Liver (tissue), 9 donors: ENCODE results near the gene AMD1. TPM values are rescaled to one million over a fixed set of nuclear protein-coding genes. Genes with fewer than 3 reads are reported as not detected.

ENCODE experiments used
- DNase-seq: peaks from one replicate; pipeline ENCODE4 v3.0.0-alpha.2; 2017; ENCODE audit warnings: low spot score
- H3K27ac ChIP-seq, 2 donors: one replicate each; pipeline ENCODE4 v1.7.0; 2013; ENCODE audit warnings: inconsistent platforms in 2 of 2, low read length in 2 of 2, control low read depth in 1 of 2, low read depth in 1 of 2, mild to moderate bottlenecking in 1 of 2
- H3K27me3 ChIP-seq, 4 donors: one replicate each; pipeline versions ENCODE4 v1.6.1 to v1.7.0; 2013; ENCODE audit warnings: low read length in 3 of 4, inconsistent platforms in 1 of 4, mild to moderate bottlenecking in 1 of 4, moderate library complexity in 1 of 4; ENCODE audit not compliant: control insufficient read depth in 4 of 4, insufficient read depth in 4 of 4
- H3K36me3 ChIP-seq, 4 donors: one replicate each; pipeline versions ENCODE4 v1.6.1 to v1.7.0; 2013; ENCODE audit warnings: low read length in 3 of 4, mild to moderate bottlenecking in 3 of 4, low read depth in 1 of 4, moderate library complexity in 1 of 4; ENCODE audit not compliant: control insufficient read depth in 4 of 4, insufficient read depth in 3 of 4
- H3K4me1 ChIP-seq, 4 donors: one replicate each; pipeline versions ENCODE4 v1.6.1 to v1.7.0; 2013; ENCODE audit warnings: low read length in 3 of 4, mild to moderate bottlenecking in 3 of 4, moderate library complexity in 1 of 4; ENCODE audit not compliant: control insufficient read depth in 4 of 4, insufficient read depth in 4 of 4
- H3K4me3 ChIP-seq, 3 donors: one replicate each; pipeline versions ENCODE4 v1.6.1 to v1.7.0; 2013; ENCODE audit warnings: low read length in 3 of 3, control low read depth in 1 of 3, low read depth in 1 of 3, mild to moderate bottlenecking in 1 of 3
- H3K9ac ChIP-seq, 2 donors: one replicate each; pipeline ENCODE4 v1.7.0; 2013; ENCODE audit warnings: low read length in 2 of 2, mild to moderate bottlenecking in 2 of 2, moderate library complexity in 2 of 2, control low read depth in 1 of 2, low read depth in 1 of 2
- H3K9me3 ChIP-seq, 4 donors: one replicate each; pipeline versions ENCODE4 v1.6.1 to v1.7.0; 2013; ENCODE audit warnings: low read length in 3 of 4; ENCODE audit not compliant: control insufficient read depth in 4 of 4
- FOXA1 ChIP-seq: IDR thresholded peaks from 2 replicates; pipeline ENCODE4 v1.6.1; 2016; ENCODE audit warnings: antibody characterized with exemption
- FOXA2 ChIP-seq: IDR thresholded peaks from 2 replicates; pipeline ENCODE4 v1.6.1; 2016; ENCODE audit warnings: antibody characterized with exemption
- GABPA ChIP-seq, 2 donors: IDR thresholded peaks in 1 of 2; conservative IDR thresholded peaks in 1 of 2; 2 replicates each; pipeline ENCODE4 v1.6.1; 2016; ENCODE audit warnings: antibody characterized with exemption in 2 of 2, mild to moderate bottlenecking in 1 of 2, moderate library complexity in 1 of 2
- HNF4A ChIP-seq, 2 donors: conservative IDR thresholded peaks; 2 replicates each; pipeline ENCODE4 v1.6.1; 2016; ENCODE audit warnings: antibody characterized with exemption in 2 of 2, mild to moderate bottlenecking in 2 of 2
- HNF4G ChIP-seq: IDR thresholded peaks from 2 replicates; pipeline ENCODE4 v1.6.1; 2016; ENCODE audit warnings: antibody characterized with exemption
- JUND ChIP-seq, 2 donors: IDR thresholded peaks; 2 replicates each; pipeline ENCODE4 v1.6.1; 2016; ENCODE audit warnings: antibody characterized with exemption in 2 of 2
- NR2F2 ChIP-seq: IDR thresholded peaks from 2 replicates; pipeline ENCODE4 v1.6.1; 2016; ENCODE audit warnings: antibody characterized with exemption
- RXRA ChIP-seq, 2 donors: IDR thresholded peaks; 2 replicates each; pipeline ENCODE4 v1.6.1; 2017 to 2018; ENCODE audit warnings: antibody characterized with exemption in 2 of 2, mild to moderate bottlenecking in 1 of 2
- SP1 ChIP-seq: IDR thresholded peaks from 2 replicates; pipeline ENCODE4 v1.6.1; 2018; ENCODE audit warnings: antibody characterized with exemption, mild to moderate bottlenecking
- TAF1 ChIP-seq: conservative IDR thresholded peaks from 2 replicates; pipeline ENCODE4 v1.6.1; 2016; ENCODE audit warnings: antibody characterized with exemption, mild to moderate bottlenecking
- YY1 ChIP-seq: IDR thresholded peaks from 2 replicates; pipeline ENCODE4 v1.6.1; 2016; ENCODE audit warnings: antibody characterized with exemption, mild to moderate bottlenecking
- WGBS: extraction: QIAGEN DNeasy Blood & Tissue Kit; methylation state at CpG from one replicate; pipeline ENCODE4 v1.1.7; 2013; 5-methylcytosine and 5-hydroxymethylcytosine counted together
- polyA plus RNA-seq, 2 donors: library from polyadenylated mRNA; stranded (reverse) in 1 of 2; unstranded in 1 of 2; fragments of 200-250 nt in 1 of 2; fragments of >200 nt in 1 of 2; fragmentation: Nextera tagmentation in 1 of 2; extraction: Ambion mirVana in 1 of 2; gene quantifications; one replicate each; pipeline versions ENCODE4 v1.2.1 to v1.2.3, GENCODE V29; 2013 to 2015
- total RNA-seq, 2 donors: library from RNA; depleted of rRNA; stranded (reverse); fragments of >200 nt; gene quantifications; one replicate each; pipeline ENCODE4 v1.2.3, GENCODE V29; 2014
- TF ChIP-seq, protein P1 (sequence below): fragments of 150-350 bp; IDR thresholded peaks from 2 replicates; pipeline ENCODE4 v1.5.1; 2017; ENCODE audit warnings: improper control_type of control experiment, low read depth, low read length; ENCODE audit not compliant: missing input control
- TF ChIP-seq, protein P2 (sequence below): IDR thresholded peaks from 2 replicates; pipeline ENCODE4 v1.6.1; 2016; ENCODE audit warnings: antibody characterized with exemption
- TF ChIP-seq, protein P3 (sequence below): IDR thresholded peaks from 2 replicates; pipeline ENCODE4 v1.6.1; 2016; ENCODE audit warnings: antibody characterized with exemption
- TF ChIP-seq, protein P4 (sequence below): IDR thresholded peaks from 2 replicates; pipeline ENCODE4 v1.6.1; 2016; ENCODE audit warnings: antibody characterized with exemption
- TF ChIP-seq, protein P5 (sequence below): IDR thresholded peaks from 2 replicates; pipeline ENCODE4 v1.6.1; 2016; ENCODE audit warnings: antibody characterized with exemption, mild to moderate bottlenecking
- donor health status: healthy.
- donor health status: healthy.
- donor health status: healthy.
- donor health status: healthy.
- donor health status: healthy.

AMD1 gene
- total and polyA plus RNA-seq, 4 donors = 14.5 to 46.4 (median 32.7) TPM

DNA sequence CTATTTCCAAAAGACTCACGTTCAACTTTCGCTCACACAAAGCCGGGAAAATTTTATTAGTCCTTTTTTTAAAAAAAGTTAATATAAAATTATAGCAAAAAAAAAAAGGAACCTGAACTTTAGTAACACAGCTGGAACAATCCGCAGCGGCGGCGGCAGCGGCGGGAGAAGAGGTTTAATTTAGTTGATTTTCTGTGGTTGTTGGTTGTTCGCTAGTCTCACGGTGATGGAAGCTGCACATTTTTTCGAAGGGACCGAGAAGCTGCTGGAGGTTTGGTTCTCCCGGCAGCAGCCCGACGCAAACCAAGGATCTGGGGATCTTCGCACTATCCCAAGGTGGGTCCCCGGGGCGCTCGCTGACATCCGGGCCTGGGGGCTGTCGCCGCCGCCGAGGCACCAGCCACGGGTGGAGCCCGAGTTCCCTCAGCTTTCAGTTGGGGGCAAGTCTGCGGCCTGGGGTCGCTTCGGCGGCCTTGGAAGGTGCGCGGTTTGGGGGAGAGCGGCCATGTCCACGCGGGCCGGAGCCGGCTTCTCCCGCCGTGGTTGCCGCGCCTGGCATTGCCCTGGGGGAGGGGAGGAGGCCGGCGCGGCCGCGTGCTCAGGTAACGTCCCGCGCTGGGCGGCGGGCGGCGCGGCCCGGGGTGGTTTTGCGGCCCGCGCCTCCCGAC is 429 bp downstream of the AMD1 start:
- Histone ChIP-seq H3K9me3 (no peaks in the 10 kb centered on the region), H3K36me3 (no peaks in the 10 kb centered on the region), H3K4me3 (peak overlapping the region; percentile 70 to 96 (median 83)), H3K4me1 (peaks cover 6 to 44% (median 19%) of the 10 kb centered on the region in 4 donors), H3K9ac (peak overlapping the region; percentile 40 to 55), H3K27me3 (no peaks in the 10 kb centered on the region), H3K27ac (peak overlapping the region; percentile 81 to 91)
- peak; percentile 70 for DNase-seq
- TF ChIP-seq TAF1 = peak; percentile 71
- TF ChIP-seq HNF4G = no peak
- peak in 1 of 2 donors; percentile 6 for TF ChIP-seq RXRA (IDR thresholded peaks at IDR 0.05)
- TF ChIP-seq JUND (IDR thresholded peaks at IDR 0.05) = peak in 1 of 2 donors; percentile 9
- WGBS = under 1% methylated on average over 60 of the region's 60 CpGs

DNA sequence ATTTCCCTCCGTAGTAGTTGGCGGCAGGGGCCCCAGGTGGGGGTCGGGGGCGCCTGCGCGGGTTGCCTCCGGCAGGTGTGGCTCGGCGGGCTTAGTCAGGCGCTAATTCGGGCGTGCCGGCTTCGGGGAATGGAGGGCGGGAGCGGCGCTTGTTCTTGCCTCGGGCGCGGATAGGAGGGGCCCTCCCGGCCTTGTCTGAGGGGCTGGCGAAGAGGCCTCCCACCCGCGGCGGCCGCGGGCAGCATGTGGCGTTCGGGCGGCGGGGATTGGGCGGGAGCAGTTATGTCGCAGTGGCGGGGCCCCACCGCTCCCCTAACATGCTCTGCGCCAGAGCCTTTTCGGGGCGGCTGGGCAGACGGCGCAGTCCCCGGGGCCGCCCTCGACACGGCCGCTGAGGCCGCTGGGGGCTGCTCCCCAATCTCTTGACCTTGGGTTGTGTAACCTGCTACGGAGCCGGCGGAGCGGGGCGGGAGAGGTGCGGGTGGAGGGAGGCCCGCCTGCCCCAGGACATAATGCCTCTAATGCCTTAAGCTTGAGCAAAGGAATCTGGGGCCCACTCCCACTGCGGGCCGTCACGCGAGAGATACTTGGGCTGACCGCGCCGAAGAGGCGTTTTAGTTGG is 1.1 kb downstream of the AMD1 start:
- H3K4me3 ChIP-seq = peak overlapping the region; percentile 70 to 96 (median 83)
- TF ChIP-seq, protein P1, sequence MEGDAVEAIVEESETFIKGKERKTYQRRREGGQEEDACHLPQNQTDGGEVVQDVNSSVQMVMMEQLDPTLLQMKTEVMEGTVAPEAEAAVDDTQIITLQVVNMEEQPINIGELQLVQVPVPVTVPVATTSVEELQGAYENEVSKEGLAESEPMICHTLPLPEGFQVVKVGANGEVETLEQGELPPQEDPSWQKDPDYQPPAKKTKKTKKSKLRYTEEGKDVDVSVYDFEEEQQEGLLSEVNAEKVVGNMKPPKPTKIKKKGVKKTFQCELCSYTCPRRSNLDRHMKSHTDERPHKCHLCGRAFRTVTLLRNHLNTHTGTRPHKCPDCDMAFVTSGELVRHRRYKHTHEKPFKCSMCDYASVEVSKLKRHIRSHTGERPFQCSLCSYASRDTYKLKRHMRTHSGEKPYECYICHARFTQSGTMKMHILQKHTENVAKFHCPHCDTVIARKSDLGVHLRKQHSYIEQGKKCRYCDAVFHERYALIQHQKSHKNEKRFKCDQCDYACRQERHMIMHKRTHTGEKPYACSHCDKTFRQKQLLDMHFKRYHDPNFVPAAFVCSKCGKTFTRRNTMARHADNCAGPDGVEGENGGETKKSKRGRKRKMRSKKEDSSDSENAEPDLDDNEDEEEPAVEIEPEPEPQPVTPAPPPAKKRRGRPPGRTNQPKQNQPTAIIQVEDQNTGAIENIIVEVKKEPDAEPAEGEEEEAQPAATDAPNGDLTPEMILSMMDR = no peak
- no peak for TF ChIP-seq YY1
- TF ChIP-seq, protein P2, sequence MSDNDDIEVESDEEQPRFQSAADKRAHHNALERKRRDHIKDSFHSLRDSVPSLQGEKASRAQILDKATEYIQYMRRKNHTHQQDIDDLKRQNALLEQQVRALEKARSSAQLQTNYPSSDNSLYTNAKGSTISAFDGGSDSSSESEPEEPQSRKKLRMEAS = no peak
- H3K9me3 ChIP-seq = no peaks in the 10 kb centered on the region
- no peaks in the 10 kb centered on the region for H3K36me3 ChIP-seq
- H3K27me3 ChIP-seq = no peaks in the 10 kb centered on the region
- DNase-seq = no peak
- H3K4me1 ChIP-seq = peaks cover 8 to 49% (median 21%) of the 10 kb centered on the region in 4 donors
- peak overlapping the region; percentile 40 to 61 for H3K9ac ChIP-seq
- WGBS = under 1% methylated on average over 61 of the region's 61 CpGs
- H3K27ac ChIP-seq = peak overlapping the region; percentile 81 to 91

DNA sequence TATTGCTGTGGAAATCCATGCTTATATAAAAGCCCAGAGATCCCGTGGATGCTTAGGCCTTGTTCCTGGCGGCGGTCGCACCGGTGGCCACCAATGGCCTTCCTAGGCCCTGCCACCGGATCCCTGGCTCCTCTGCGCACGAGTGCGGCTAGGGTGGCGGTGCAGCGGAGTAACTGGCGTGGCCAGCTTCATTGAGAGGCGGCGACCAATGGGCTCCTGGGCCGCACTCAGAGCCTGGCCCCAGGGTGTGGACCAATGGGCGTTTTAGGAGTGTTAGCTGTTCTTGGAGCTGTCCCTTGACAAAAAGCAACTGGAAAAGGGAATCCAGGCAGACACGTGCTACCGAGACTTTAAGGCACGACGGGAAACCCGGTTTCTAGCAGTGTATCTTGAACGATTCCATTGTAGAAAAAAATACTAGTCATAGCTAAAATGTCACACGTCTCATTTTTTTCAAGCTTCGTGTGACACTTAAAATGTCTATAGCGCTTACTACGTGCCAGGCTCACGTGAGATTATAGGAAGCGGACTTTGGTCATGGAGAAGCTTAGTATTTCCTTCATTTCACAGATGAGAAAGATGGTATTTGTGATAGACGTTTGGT is 1.7 kb downstream of the AMD1 start:
- no peaks in the 10 kb centered on the region for H3K9me3 ChIP-seq
- no peaks in the 10 kb centered on the region for H3K27me3 ChIP-seq
- H3K4me3 ChIP-seq = peak overlapping the region; percentile 70 to 96 (median 83)
- peak overlapping the region; percentile 40 to 61 for H3K9ac ChIP-seq
- peaks cover 8 to 49% (median 22%) of the 10 kb centered on the region in 4 donors for H3K4me1 ChIP-seq
- peak; percentile 83 for DNase-seq
- peak overlapping the region; percentile 81 to 91 for H3K27ac ChIP-seq
- 3% methylated on average over 29 of the region's 29 CpGs for WGBS
- H3K36me3 ChIP-seq = no peaks in the 10 kb centered on the region
- TF ChIP-seq TAF1 = peak; percentile 99
- TF ChIP-seq, protein P3, sequence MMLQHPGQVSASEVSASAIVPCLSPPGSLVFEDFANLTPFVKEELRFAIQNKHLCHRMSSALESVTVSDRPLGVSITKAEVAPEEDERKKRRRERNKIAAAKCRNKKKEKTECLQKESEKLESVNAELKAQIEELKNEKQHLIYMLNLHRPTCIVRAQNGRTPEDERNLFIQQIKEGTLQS = no peak
- peak in 1 of 2 donors; percentile 22 for TF ChIP-seq JUND (IDR thresholded peaks at IDR 0.05)
- TF ChIP-seq NR2F2 = no peak
- TF ChIP-seq, protein P2 = peak; percentile 89
- no peak for TF ChIP-seq HNF4G
- peak; percentile 24 for TF ChIP-seq FOXA2
- TF ChIP-seq GABPA (IDR thresholded peaks at IDR 0.05 in 1 of 2, conservative IDR thresholded peaks at IDR 0.05 in 1 of 2) = peak in 1 of 2 donors; percentile 41
- TF ChIP-seq, protein P4, sequence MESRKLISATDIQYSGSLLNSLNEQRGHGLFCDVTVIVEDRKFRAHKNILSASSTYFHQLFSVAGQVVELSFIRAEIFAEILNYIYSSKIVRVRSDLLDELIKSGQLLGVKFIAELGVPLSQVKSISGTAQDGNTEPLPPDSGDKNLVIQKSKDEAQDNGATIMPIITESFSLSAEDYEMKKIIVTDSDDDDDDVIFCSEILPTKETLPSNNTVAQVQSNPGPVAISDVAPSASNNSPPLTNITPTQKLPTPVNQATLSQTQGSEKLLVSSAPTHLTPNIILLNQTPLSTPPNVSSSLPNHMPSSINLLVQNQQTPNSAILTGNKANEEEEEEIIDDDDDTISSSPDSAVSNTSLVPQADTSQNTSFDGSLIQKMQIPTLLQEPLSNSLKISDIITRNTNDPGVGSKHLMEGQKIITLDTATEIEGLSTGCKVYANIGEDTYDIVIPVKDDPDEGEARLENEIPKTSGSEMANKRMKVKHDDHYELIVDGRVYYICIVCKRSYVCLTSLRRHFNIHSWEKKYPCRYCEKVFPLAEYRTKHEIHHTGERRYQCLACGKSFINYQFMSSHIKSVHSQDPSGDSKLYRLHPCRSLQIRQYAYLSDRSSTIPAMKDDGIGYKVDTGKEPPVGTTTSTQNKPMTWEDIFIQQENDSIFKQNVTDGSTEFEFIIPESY = peak; percentile 47
- peak; percentile 60 for TF ChIP-seq SP1
- TF ChIP-seq RXRA (IDR thresholded peaks at IDR 0.05) = peak in 1 of 2 donors; percentile 15
- TF ChIP-seq YY1 = peak; percentile 93
- TF ChIP-seq FOXA1 = peak; percentile 51
- peak; percentile 32 to 40 for TF ChIP-seq HNF4A (conservative IDR thresholded peaks at IDR 0.05)
- TF ChIP-seq, protein P5, sequence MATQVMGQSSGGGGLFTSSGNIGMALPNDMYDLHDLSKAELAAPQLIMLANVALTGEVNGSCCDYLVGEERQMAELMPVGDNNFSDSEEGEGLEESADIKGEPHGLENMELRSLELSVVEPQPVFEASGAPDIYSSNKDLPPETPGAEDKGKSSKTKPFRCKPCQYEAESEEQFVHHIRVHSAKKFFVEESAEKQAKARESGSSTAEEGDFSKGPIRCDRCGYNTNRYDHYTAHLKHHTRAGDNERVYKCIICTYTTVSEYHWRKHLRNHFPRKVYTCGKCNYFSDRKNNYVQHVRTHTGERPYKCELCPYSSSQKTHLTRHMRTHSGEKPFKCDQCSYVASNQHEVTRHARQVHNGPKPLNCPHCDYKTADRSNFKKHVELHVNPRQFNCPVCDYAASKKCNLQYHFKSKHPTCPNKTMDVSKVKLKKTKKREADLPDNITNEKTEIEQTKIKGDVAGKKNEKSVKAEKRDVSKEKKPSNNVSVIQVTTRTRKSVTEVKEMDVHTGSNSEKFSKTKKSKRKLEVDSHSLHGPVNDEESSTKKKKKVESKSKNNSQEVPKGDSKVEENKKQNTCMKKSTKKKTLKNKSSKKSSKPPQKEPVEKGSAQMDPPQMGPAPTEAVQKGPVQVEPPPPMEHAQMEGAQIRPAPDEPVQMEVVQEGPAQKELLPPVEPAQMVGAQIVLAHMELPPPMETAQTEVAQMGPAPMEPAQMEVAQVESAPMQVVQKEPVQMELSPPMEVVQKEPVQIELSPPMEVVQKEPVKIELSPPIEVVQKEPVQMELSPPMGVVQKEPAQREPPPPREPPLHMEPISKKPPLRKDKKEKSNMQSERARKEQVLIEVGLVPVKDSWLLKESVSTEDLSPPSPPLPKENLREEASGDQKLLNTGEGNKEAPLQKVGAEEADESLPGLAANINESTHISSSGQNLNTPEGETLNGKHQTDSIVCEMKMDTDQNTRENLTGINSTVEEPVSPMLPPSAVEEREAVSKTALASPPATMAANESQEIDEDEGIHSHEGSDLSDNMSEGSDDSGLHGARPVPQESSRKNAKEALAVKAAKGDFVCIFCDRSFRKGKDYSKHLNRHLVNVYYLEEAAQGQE = peak; percentile 93
